Hematopoietic multipotent progenitor cell treated with erythropoietin and hydrocortisone succinate and interleukin-3 and kit ligand, for 15 days (in vitro differentiated cells): ENCODE data around the gene COQ9.
"Not testable (repeated sequence)": the region's sequence is repeated elsewhere in the genome, so short reads cannot be mapped to it uniquely, and the experiment has no call there.

ENCODE experiments used
- DNase-seq: peaks from one replicate; pipeline ENCODE4 v3.0.0-alpha.2; 2015; ENCODE audit warnings: low spot score

COQ9 gene

GRCh38 chr16:57427307-57427706 is 20.0 kb upstream of the COQ9 start:
- no peak for DNase-seq

GRCh38 chr16:57427824-57428223 is 19.5 kb upstream of the COQ9 start:
- DNase-seq, result no peak

- DNase-seq, result no peak
These were observed 16.3 kb upstream of the COQ9 start for GRCh38 chr16:57430955-57431354.

GRCh38 chr16:57432505-57432904 is 14.8 kb upstream of the COQ9 start:
- DNase-seq, result no peak

GRCh38 chr16:57432989-57433388 is 14.3 kb upstream of the COQ9 start:
- DNase-seq, result no peak

- DNase-seq, result no peak
These were observed 13.3 kb upstream of the COQ9 start for GRCh38 chr16:57434003-57434402.

GRCh38 chr16:57435838-57436237 is 11.4 kb upstream of the COQ9 start:
- no peak for DNase-seq

- not testable (repeated sequence) for DNase-seq
These were observed 7.3 kb upstream of the COQ9 start for GRCh38 chr16:57439947-57440346.

- DNase-seq, result not testable (repeated sequence)
These were observed 6.7 kb upstream of the COQ9 start for GRCh38 chr16:57440551-57440950.

GRCh38 chr16:57444711-57445110 is 2.6 kb upstream of the COQ9 start:
- no peak for DNase-seq

- no peak for DNase-seq
These were observed 1.8 kb upstream of the COQ9 start for GRCh38 chr16:57445510-57445909.

- DNase-seq, result peak; percentile 23
These were observed 621 bp upstream of the COQ9 start for GRCh38 chr16:57446531-57447185.

- no peak for DNase-seq
These were observed 4.7 kb downstream of the COQ9 start for GRCh38 chr16:57452021-57452420.

- peak; percentile 91 for DNase-seq
These were observed 15.1 kb downstream of the COQ9 start, which contains the start of gene POLR2C for GRCh38 chr16:57462209-57462977. Gene POLR2C, plus strand, starts transcription at chr16:57462679. Its CDS starts 46 bp downstream, at chr16:57462725.

GRCh38 chr16:57462978-57463362 is 15.7 kb downstream of the COQ9 start:
- DNase-seq, result no peak

- DNase-seq, result no peak
These were observed 17.2 kb downstream of the COQ9 start for GRCh38 chr16:57464523-57464922.

- no peak for DNase-seq
These were observed 21.1 kb downstream of the COQ9 start for GRCh38 chr16:57468346-57468745.

- no peak for DNase-seq
These were observed 21.8 kb downstream of the COQ9 start for GRCh38 chr16:57469046-57469445.

GRCh38 chr16:57469917-57470470 is 22.7 kb downstream of the COQ9 start:
- DNase-seq, result no peak

- DNase-seq, result no peak
These were observed 23.4 kb downstream of the COQ9 start for GRCh38 chr16:57470711-57471110.

- no peak for DNase-seq
These were observed 23.9 kb downstream of the COQ9 start for GRCh38 chr16:57471209-57471608.

- DNase-seq, result no peak
These were observed 24.8 kb downstream of the COQ9 start for GRCh38 chr16:57471852-57472664.
